GM08714 (cell line): ENCODE measurements around the gene UVSSA.
"Not testable (repeated sequence)": the region's sequence is repeated elsewhere in the genome, so short reads cannot be mapped to it uniquely, and the experiment has no call there.

Experiments
- H3K4me3 ChIP-seq: fragments of 200-500 bp; sonication (Bioruptor generic); 2 replicates; pipeline ENCODE4 v1.5.1; 2014; ENCODE audit warnings: mild to moderate bottlenecking, low read length, inconsistent platforms
- ZNF274 ChIP-seq: IDR thresholded peaks from 2 replicates; pipeline ENCODE4 v1.6.1; 2012; ENCODE audit warnings: mild to moderate bottlenecking, low read depth, low read length

UVSSA gene

GRCh38 chr4:1365271-1366178 is 18.5 kb downstream of the UVSSA start:
- TF ChIP-seq ZNF274, result no peak
- no peak overlapping the region for H3K4me3 ChIP-seq

GRCh38 chr4:1366371-1367229 is 19.6 kb downstream of the UVSSA start:
- H3K4me3 ChIP-seq, result no peak overlapping the region
- TF ChIP-seq ZNF274, result no peak

GRCh38 chr4:1367230-1367935 is 20.4 kb downstream of the UVSSA start:
- no peak for TF ChIP-seq ZNF274
- H3K4me3 ChIP-seq, result no peak overlapping the region

GRCh38 chr4:1367936-1368289 is 20.9 kb downstream of the UVSSA start:
- no peak overlapping the region for H3K4me3 ChIP-seq
- no peak for TF ChIP-seq ZNF274

GRCh38 chr4:1368421-1369090 is 21.5 kb downstream of the UVSSA start:
- no peak for TF ChIP-seq ZNF274
- H3K4me3 ChIP-seq, result no peak overlapping the region

- TF ChIP-seq ZNF274, result no peak
- H3K4me3 ChIP-seq, result no peak overlapping the region
Measured at GRCh38 chr4:1369091-1369450, 22.1 kb downstream of the UVSSA start.

- no peak for TF ChIP-seq ZNF274
- no peak overlapping the region for H3K4me3 ChIP-seq
Measured at GRCh38 chr4:1369479-1370079, 22.6 kb downstream of the UVSSA start.

- no peak for TF ChIP-seq ZNF274
- H3K4me3 ChIP-seq, result no peak overlapping the region
Measured at GRCh38 chr4:1370321-1371124, 23.5 kb downstream of the UVSSA start.

- TF ChIP-seq ZNF274, result no peak
- H3K4me3 ChIP-seq, result no peak overlapping the region
Measured at GRCh38 chr4:1371176-1372165, 24.5 kb downstream of the UVSSA start.

GRCh38 chr4:1372576-1372975 is 25.6 kb downstream of the UVSSA start:
- not testable (repeated sequence) for H3K4me3 ChIP-seq

GRCh38 chr4:1373892-1374705 is 27.1 kb downstream of the UVSSA start:
- no peak overlapping the region for H3K4me3 ChIP-seq
- TF ChIP-seq ZNF274, result no peak
